Thyroid gland (tissue), 4 donors: ENCODE measurements around the gene TMPRSS11D. TPM values are rescaled to one million over a fixed set of nuclear protein-coding genes. Genes with fewer than 3 reads are reported as not detected.

Source experiments
- DNase-seq, 2 donors: peaks; one replicate each; pipeline ENCODE4 v3.0.0-alpha.2; 2019
- H3K27ac ChIP-seq, 3 donors: fragments of 200-600 bp; sonication (generic); 1 replicate in 2 of 3; 2 replicates in 1 of 3; pipeline ENCODE4 v1.5.1; 2016 to 2019; ENCODE audit warnings: mild to moderate bottlenecking in 1 of 3, moderate library complexity in 1 of 3
- H3K27me3 ChIP-seq: fragments of 200-600 bp; sonication (generic); one replicate; pipeline ENCODE4 v1.5.1; 2019
- H3K36me3 ChIP-seq, 2 donors: fragments of 200-600 bp; sonication (generic); one replicate each; pipeline ENCODE4 v1.5.1; 2016 to 2019
- H3K4me1 ChIP-seq, 2 donors: fragments of 200-600 bp; sonication (generic); one replicate each; pipeline ENCODE4 v1.5.1; 2017 to 2019
- H3K4me3 ChIP-seq, 3 donors: fragments of 200-600 bp; sonication (generic); replicated peaks in 1 of 3; 1 replicate in 2 of 3; 2 replicates in 1 of 3; pipeline ENCODE4 v1.5.1; 2016; ENCODE audit warnings: mild to moderate bottlenecking in 1 of 3
- H3K9me3 ChIP-seq: fragments of 200-600 bp; sonication (generic); one replicate; pipeline ENCODE4 v1.5.1; 2017
- POLR2A ChIP-seq, 2 donors: fragments of 450-650 bp; IDR thresholded peaks; one replicate each; pipeline ENCODE4 v1.6.1; 2017; ENCODE audit warnings: antibody characterized with exemption in 2 of 2, mild to moderate bottlenecking in 2 of 2, moderate library complexity in 1 of 2
- WGBS, 2 donors: methylation state at CpG; one replicate each; pipeline ENCODE4 v1.1.5; 2017; 5-methylcytosine and 5-hydroxymethylcytosine counted together
- intact Hi-C: fragments of 100-400 bp; cut with DNase I; formaldehyde crosslinking; loops from one replicate; pipeline ENCODE4 v1.15.1; 2023
- total RNA-seq, 4 donors: library from RNA; depleted of rRNA; stranded (reverse); fragments of >200 nt; gene quantifications; one replicate each; pipeline ENCODE4 v1.2.3, GENCODE V29; 2016
- TF ChIP-seq, protein P1 (sequence below), 6 experiments: fragments of 200-600 bp in 3 of 6; fragments of 450-650 bp in 3 of 6; sonication (generic) in 3 of 6; IDR thresholded peaks; one replicate each; pipeline ENCODE4 v1.5.1; 2016 to 2019; ENCODE audit warnings: antibody characterized with exemption in 6 of 6, mild to moderate bottlenecking in 2 of 6, inconsistent platforms in 1 of 6, moderate library complexity in 1 of 6

Gene TMPRSS11D
- total RNA-seq, 4 donors from 2014 or later, result not detected

DNA sequence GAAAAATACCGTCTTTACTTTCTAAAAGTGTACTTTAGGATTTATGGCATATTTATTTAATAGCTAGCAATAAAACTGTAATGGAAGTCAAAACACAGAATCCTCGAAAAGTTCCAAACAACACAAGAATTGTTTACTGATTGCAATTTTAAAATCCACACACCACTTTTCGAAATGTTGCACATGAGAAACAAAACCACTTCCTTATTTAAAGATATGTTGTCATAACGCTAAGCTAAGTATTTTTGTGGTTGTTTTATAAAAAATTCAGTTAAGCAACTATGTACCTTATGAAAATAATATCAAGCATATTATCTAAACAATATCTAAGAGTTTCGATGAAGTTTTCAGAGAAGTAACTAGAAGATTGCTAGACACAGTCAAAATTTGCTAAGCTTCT lies 344 bp downstream of the TMPRSS11D start:
- intact Hi-C loops, result no loop called here
- H3K4me1 ChIP-seq, result no peaks in the 10 kb centered on the region
- WGBS, 2 donors, result 90% methylated on average over 5 of the region's 5 CpGs
- TF ChIP-seq, protein P1, sequence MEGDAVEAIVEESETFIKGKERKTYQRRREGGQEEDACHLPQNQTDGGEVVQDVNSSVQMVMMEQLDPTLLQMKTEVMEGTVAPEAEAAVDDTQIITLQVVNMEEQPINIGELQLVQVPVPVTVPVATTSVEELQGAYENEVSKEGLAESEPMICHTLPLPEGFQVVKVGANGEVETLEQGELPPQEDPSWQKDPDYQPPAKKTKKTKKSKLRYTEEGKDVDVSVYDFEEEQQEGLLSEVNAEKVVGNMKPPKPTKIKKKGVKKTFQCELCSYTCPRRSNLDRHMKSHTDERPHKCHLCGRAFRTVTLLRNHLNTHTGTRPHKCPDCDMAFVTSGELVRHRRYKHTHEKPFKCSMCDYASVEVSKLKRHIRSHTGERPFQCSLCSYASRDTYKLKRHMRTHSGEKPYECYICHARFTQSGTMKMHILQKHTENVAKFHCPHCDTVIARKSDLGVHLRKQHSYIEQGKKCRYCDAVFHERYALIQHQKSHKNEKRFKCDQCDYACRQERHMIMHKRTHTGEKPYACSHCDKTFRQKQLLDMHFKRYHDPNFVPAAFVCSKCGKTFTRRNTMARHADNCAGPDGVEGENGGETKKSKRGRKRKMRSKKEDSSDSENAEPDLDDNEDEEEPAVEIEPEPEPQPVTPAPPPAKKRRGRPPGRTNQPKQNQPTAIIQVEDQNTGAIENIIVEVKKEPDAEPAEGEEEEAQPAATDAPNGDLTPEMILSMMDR (IDR thresholded peaks at IDR 0.05), result no peak
- no peak for TF ChIP-seq POLR2A (IDR thresholded peaks at IDR 0.05)
- H3K36me3 ChIP-seq, result no peaks in the 10 kb centered on the region
- no peak overlapping the region for H3K27ac ChIP-seq
- H3K9me3 ChIP-seq, result no peaks in the 10 kb centered on the region
- H3K27me3 ChIP-seq, result no peaks in the 10 kb centered on the region
- H3K4me3 ChIP-seq, result no peak overlapping the region
- no peak for DNase-seq

DNA sequence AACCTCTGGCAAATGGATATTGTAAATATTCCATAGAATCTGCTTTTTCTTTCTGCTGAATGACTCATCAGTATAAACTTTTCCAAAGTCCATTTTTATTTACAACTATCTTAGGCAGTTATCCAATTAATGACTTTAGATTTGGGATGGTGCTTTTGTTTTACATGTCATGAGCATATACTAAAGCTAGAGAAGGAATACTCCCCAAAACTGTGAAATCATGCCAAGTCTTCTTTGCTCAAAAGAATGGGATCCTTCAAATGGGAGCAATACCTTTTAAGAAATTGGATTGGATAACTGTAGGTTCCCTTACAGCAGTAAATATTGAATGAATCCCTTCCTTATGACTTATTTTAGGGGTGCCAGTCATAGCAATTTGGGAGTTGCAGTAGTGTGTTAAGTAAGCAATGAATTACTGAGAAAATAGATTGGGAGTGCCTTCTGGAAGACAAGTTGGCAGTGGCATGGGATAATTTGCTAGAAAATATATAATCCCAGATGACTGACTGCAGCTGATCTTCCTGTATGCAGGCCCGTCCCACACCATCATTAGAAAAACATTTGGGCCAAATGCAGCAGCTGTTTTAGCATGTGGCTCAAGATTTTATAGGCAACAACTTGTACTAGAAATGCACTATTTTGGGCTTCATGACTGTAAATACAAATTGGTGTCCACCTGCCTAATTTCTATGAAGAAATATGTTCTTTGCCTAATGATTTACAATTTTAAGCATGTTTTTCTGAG lies 2.8 kb downstream of the TMPRSS11D start:
- H3K4me3 ChIP-seq, result no peak overlapping the region
- no peaks in the 10 kb centered on the region for H3K4me1 ChIP-seq
- TF ChIP-seq, protein P1 (IDR thresholded peaks at IDR 0.05), result no peak
- TF ChIP-seq POLR2A (IDR thresholded peaks at IDR 0.05), result no peak
- 85 to 86% methylated on average over 1 of the region's 1 CpG for WGBS, 2 donors
- intact Hi-C loops, result no loop called here
- DNase-seq, result no peak
- H3K27ac ChIP-seq, result no peak overlapping the region
- H3K9me3 ChIP-seq, result no peaks in the 10 kb centered on the region
- no peaks in the 10 kb centered on the region for H3K27me3 ChIP-seq
- no peaks in the 10 kb centered on the region for H3K36me3 ChIP-seq

DNA sequence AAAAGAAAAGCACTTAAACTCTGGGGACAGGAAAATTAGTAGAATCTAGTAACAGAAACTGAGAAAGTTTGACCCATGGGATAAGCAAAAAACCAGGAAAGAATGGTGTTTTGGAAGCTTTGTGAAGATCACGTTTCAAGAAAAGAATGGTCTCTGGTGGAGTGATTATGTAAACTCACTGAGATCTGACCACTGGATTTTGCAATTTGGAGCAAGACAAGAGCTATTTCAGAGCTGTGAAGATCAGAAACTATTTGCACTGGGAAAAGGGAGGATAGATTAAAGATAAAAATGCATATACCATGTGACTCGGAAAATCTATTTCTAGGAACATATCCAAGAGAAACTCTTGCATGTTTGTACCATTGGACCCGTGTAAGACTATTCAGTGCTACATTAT lies 4.3 kb downstream of the TMPRSS11D start:
- no peaks in the 10 kb centered on the region for H3K36me3 ChIP-seq
- H3K27me3 ChIP-seq, result no peaks in the 10 kb centered on the region
- TF ChIP-seq POLR2A (IDR thresholded peaks at IDR 0.05), result no peak
- TF ChIP-seq, protein P1 (IDR thresholded peaks at IDR 0.05), result no peak
- H3K9me3 ChIP-seq, result no peaks in the 10 kb centered on the region
- WGBS, 2 donors, result 88 to 89% methylated on average over 3 of the region's 3 CpGs
- DNase-seq, result no peak
- H3K4me1 ChIP-seq, result no peaks in the 10 kb centered on the region
- no peak overlapping the region for H3K27ac ChIP-seq
- intact Hi-C loops, result no loop called here
- H3K4me3 ChIP-seq, result no peak overlapping the region

DNA sequence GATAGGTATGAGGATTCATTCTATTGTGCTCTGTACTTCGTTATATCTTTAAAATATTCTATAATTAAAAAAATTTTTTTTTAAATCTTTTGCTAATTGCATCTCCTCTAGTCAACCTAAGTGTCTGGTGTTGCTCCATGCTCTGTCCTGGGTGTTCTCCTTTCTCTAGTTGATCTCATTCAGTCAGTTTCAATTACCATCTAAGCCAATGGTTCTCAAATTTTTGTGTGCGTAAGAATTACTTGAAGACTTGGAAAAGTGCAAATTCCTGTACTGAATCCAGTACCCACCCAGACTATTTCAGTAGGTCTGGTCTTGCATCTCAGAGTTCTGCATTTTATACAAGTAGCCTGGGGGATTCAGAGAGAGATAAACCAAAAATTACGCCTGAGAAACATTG lies 6.7 kb downstream of the TMPRSS11D start:
- DNase-seq, result no peak
- no peaks in the 10 kb centered on the region for H3K4me1 ChIP-seq
- no peak overlapping the region for H3K27ac ChIP-seq
- H3K9me3 ChIP-seq, result no peaks in the 10 kb centered on the region
- WGBS, 2 donors, result 89 to 94% methylated on average over 3 of the region's 3 CpGs
- H3K4me3 ChIP-seq, result no peak overlapping the region
- intact Hi-C loops, result no loop called here
- TF ChIP-seq, protein P1 (IDR thresholded peaks at IDR 0.05), result no peak
- no peak for TF ChIP-seq POLR2A (IDR thresholded peaks at IDR 0.05)
- H3K27me3 ChIP-seq, result no peaks in the 10 kb centered on the region
- H3K36me3 ChIP-seq, result no peaks in the 10 kb centered on the region

DNA sequence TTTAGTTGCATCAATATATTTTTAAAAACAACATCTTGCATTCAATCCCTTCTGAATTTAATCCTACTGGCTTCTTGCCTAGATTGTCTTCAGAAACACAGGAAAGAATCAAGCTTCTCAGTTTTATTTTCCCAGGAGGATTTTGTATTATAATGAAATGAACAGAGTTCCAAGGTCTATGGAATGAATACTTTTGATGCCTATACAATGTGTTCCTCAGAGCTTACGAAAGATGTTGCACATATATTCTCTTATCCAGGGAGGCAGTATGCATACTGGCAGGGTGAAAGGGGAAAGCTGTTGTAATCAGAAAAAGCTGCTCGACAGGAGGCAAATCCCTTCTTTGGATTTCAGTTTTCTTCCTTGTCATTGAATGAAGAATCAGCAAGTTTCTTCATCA lies 8.8 kb downstream of the TMPRSS11D start:
- Histone ChIP-seq H3K27me3 (no peaks in the 10 kb centered on the region), H3K9me3 (no peaks in the 10 kb centered on the region), H3K36me3 (no peaks in the 10 kb centered on the region), H3K4me3 (no peak overlapping the region), H3K27ac (no peak overlapping the region), H3K4me1 (no peaks in the 10 kb centered on the region)
- DNase-seq, result no peak
- intact Hi-C loops, result no loop called here
- no peak for TF ChIP-seq POLR2A (IDR thresholded peaks at IDR 0.05)
- TF ChIP-seq, protein P1 (IDR thresholded peaks at IDR 0.05), result no peak
- WGBS, 2 donors, result 71 to 72% methylated on average over 2 of the region's 2 CpGs
